Dendritic cell treated with granulocyte-macrophage colony-stimulating factor and Interleukin-4, amounts not matched to agents 40 ng/mL and 50 ng/mL, for 4 days (primary cell): ENCODE results near the gene ENPEP.
"Not testable (repeated sequence)": the region's sequence is repeated elsewhere in the genome, so short reads cannot be mapped to it uniquely, and the experiment has no call there.

ENCODE experiments used
- H3K27ac Mint-ChIP-seq: one replicate; pipeline ENCODE4 v1.8.0; 2022; ENCODE audit warnings: mild to moderate bottlenecking, mixed read lengths
- H3K27me3 Mint-ChIP-seq: one replicate; pipeline ENCODE4 v1.8.0; 2022; ENCODE audit warnings: mild to moderate bottlenecking, mixed read lengths
- H3K36me3 Mint-ChIP-seq: one replicate; pipeline ENCODE4 v1.8.0; 2022; ENCODE audit warnings: low read depth, mixed read lengths
- H3K4me1 Mint-ChIP-seq: one replicate; pipeline ENCODE4 v1.8.0; 2022; ENCODE audit warnings: low read depth, mixed read lengths
- H3K4me3 Mint-ChIP-seq: one replicate; pipeline ENCODE4 v1.8.0; 2022; ENCODE audit warnings: mild to moderate bottlenecking, moderate library complexity, mixed read lengths
- H3K9me3 Mint-ChIP-seq: one replicate; pipeline ENCODE4 v1.8.0; 2022; ENCODE audit warnings: mixed read lengths
- intact Hi-C: fragments of 100-400 bp; cut with micrococcal nuclease; formaldehyde crosslinking; loops from one replicate; pipeline ENCODE4 v1.15.0; 2022

The ENPEP gene

GRCh38 chr4:110475881-110476818 lies at the start of gene ENPEP:
ENPEP (plus strand) TSS chr4:110476155; CDS start chr4:110476415, 260 bp downstream.
- intact Hi-C loops: no loop called here
- no peak within 1 kb of the TSS for H3K27ac Mint-ChIP-seq
- peaks cover 32% of the 10 kb centered on the region for H3K27me3 Mint-ChIP-seq
- no peaks in the 10 kb centered on the region for H3K4me1 Mint-ChIP-seq
- no peak within 1 kb of the TSS for H3K4me3 Mint-ChIP-seq
- H3K36me3 Mint-ChIP-seq: no peaks in the 10 kb centered on the region
- no peaks in the 10 kb centered on the region for H3K9me3 Mint-ChIP-seq

- H3K36me3 Mint-ChIP-seq, H3K27ac Mint-ChIP-seq, H3K9me3 Mint-ChIP-seq, H3K27me3 Mint-ChIP-seq, intact Hi-C loops, H3K4me3 Mint-ChIP-seq, H3K4me1 Mint-ChIP-seq: not testable (repeated sequence)
Observed at GRCh38 chr4:110431805-110432204, 44.1 kb upstream of the ENPEP start.

- H3K4me1 Mint-ChIP-seq, H3K9me3 Mint-ChIP-seq, H3K27ac Mint-ChIP-seq, H3K4me3 Mint-ChIP-seq, H3K36me3 Mint-ChIP-seq, H3K27me3 Mint-ChIP-seq, intact Hi-C loops: not testable (repeated sequence)
Observed at GRCh38 chr4:110437292-110437691, 38.7 kb upstream of the ENPEP start.

GRCh38 chr4:110439209-110439608 lies 36.7 kb upstream of the ENPEP start:
- H3K9me3 Mint-ChIP-seq, H3K27me3 Mint-ChIP-seq, H3K4me3 Mint-ChIP-seq, H3K36me3 Mint-ChIP-seq, H3K27ac Mint-ChIP-seq, intact Hi-C loops, H3K4me1 Mint-ChIP-seq: not testable (repeated sequence)

GRCh38 chr4:110442309-110442708 lies 33.6 kb upstream of the ENPEP start:
- Mint-ChIP-seq H3K27ac (no peak overlapping the region), H3K4me1 (no peaks in the 10 kb centered on the region), H3K4me3 (no peak overlapping the region), H3K36me3 (no peaks in the 10 kb centered on the region), H3K9me3 (no peaks in the 10 kb centered on the region), H3K27me3 (peaks cover 5% of the 10 kb centered on the region)
- intact Hi-C loops: no loop called here

GRCh38 chr4:110442788-110443187 lies 33.2 kb upstream of the ENPEP start:
- H3K27me3 Mint-ChIP-seq: peaks cover 2% of the 10 kb centered on the region
- intact Hi-C loops: no loop called here
- H3K4me3 Mint-ChIP-seq: no peak overlapping the region
- no peaks in the 10 kb centered on the region for H3K9me3 Mint-ChIP-seq
- H3K36me3 Mint-ChIP-seq: no peaks in the 10 kb centered on the region
- H3K4me1 Mint-ChIP-seq: no peaks in the 10 kb centered on the region
- H3K27ac Mint-ChIP-seq: no peak overlapping the region

- intact Hi-C loops: no loop called here
- Mint-ChIP-seq H3K27ac (no peak overlapping the region), H3K4me1 (no peaks in the 10 kb centered on the region), H3K36me3 (no peaks in the 10 kb centered on the region), H3K9me3 (no peaks in the 10 kb centered on the region), H3K4me3 (no peak overlapping the region), H3K27me3 (peaks cover 4% of the 10 kb centered on the region)
Observed at GRCh38 chr4:110449947-110450346, 26.0 kb upstream of the ENPEP start.

- Mint-ChIP-seq H3K27ac (no peak overlapping the region), H3K4me1 (no peaks in the 10 kb centered on the region), H3K36me3 (no peaks in the 10 kb centered on the region), H3K27me3 (peaks cover 6% of the 10 kb centered on the region), H3K4me3 (no peak overlapping the region), H3K9me3 (no peaks in the 10 kb centered on the region)
- intact Hi-C loops: no loop called here
Observed at GRCh38 chr4:110452546-110452945, 23.4 kb upstream of the ENPEP start.

GRCh38 chr4:110454441-110454840 lies 21.5 kb upstream of the ENPEP start:
- Mint-ChIP-seq H3K9me3 (no peaks in the 10 kb centered on the region), H3K27ac (no peak overlapping the region), H3K4me3 (no peak overlapping the region), H3K36me3 (no peaks in the 10 kb centered on the region), H3K4me1 (no peaks in the 10 kb centered on the region), H3K27me3 (peaks cover 11% of the 10 kb centered on the region)
- intact Hi-C loops: no loop called here

- Mint-ChIP-seq H3K27me3 (peaks cover 11% of the 10 kb centered on the region), H3K36me3 (no peaks in the 10 kb centered on the region), H3K4me1 (no peaks in the 10 kb centered on the region), H3K9me3 (no peaks in the 10 kb centered on the region), H3K27ac (no peak overlapping the region), H3K4me3 (no peak overlapping the region)
- intact Hi-C loops: no loop called here
Observed at GRCh38 chr4:110458494-110459266, 17.3 kb upstream of the ENPEP start.

GRCh38 chr4:110460074-110460746 lies 15.7 kb upstream of the ENPEP start:
- Mint-ChIP-seq H3K4me3 (no peak overlapping the region), H3K9me3 (no peaks in the 10 kb centered on the region), H3K27ac (no peak overlapping the region)

GRCh38 chr4:110467400-110467799 lies 8.6 kb upstream of the ENPEP start:
- Mint-ChIP-seq H3K27me3 (peaks cover 4% of the 10 kb centered on the region), H3K9me3 (peaks cover 12% of the 10 kb centered on the region), H3K4me1 (no peaks in the 10 kb centered on the region), H3K36me3 (no peaks in the 10 kb centered on the region), H3K4me3 (no peak overlapping the region), H3K27ac (no peak overlapping the region)
- intact Hi-C loops: no loop called here

More at GRCh38 chr4:110460074-110460746, 15.7 kb upstream of the ENPEP start:
- intact Hi-C loops: no loop called here
- peaks cover 11% of the 10 kb centered on the region for H3K27me3 Mint-ChIP-seq
- H3K4me1 Mint-ChIP-seq: no peaks in the 10 kb centered on the region
- no peaks in the 10 kb centered on the region for H3K36me3 Mint-ChIP-seq

- peaks cover 12% of the 10 kb centered on the region for H3K9me3 Mint-ChIP-seq
- no peaks in the 10 kb centered on the region for H3K4me1 Mint-ChIP-seq
- no peak overlapping the region for H3K27ac Mint-ChIP-seq
- H3K36me3 Mint-ChIP-seq: no peaks in the 10 kb centered on the region
- intact Hi-C loops: no loop called here
- H3K27me3 Mint-ChIP-seq: peaks cover 22% of the 10 kb centered on the region
- H3K4me3 Mint-ChIP-seq: no peak overlapping the region
Observed at GRCh38 chr4:110472583-110473329, 3.2 kb upstream of the ENPEP start.
